Measurements from ENCODE around the gene FAM118A.

GRCh38 chr22:45341498-45341897 lies 31.8 kb downstream of the FAM118A start:
- no peak for TF ChIP-seq POLR2A (IDR thresholded peaks at IDR 0.05)
- TF ChIP-seq CTCF (IDR thresholded peaks at IDR 0.05): no peak
- no peak for TF ChIP-seq EP300 (IDR thresholded peaks at IDR 0.05)

All from stomach (tissue), 4 donors.